ENCODE data around the gene GPR12.

Gene GPR12

GRCh38 chr13:26785838-26786630 lies 25.4 kb upstream of the GPR12 start:
- H3K27ac Mint-ChIP-seq: no peak overlapping the region
- H3K4me3 Mint-ChIP-seq: peak overlapping the region; percentile 71
- peaks cover 9% of the 10 kb centered on the region for H3K4me1 Mint-ChIP-seq
- H3K27me3 Mint-ChIP-seq (ENCODE audit: low read depth, poor library complexity): peaks cover 58% of the 10 kb centered on the region
- no peak for TF ChIP-seq CTCF (IDR thresholded peaks at IDR 0.05)
- peak; percentile 25 for DNase-seq
- H3K36me3 Mint-ChIP-seq (ENCODE audit: low read depth): no peaks in the 10 kb centered on the region
- peaks cover 14% of the 10 kb centered on the region for H3K9me3 Mint-ChIP-seq

GRCh38 chr13:26784704-26785639 lies 24.4 kb upstream of the GPR12 start:
- peaks cover 58% of the 10 kb centered on the region for H3K27me3 Mint-ChIP-seq (ENCODE audit: low read depth, poor library complexity)
- H3K9me3 Mint-ChIP-seq: peaks cover 14% of the 10 kb centered on the region
- H3K4me3 Mint-ChIP-seq: peak overlapping the region; percentile 71
- H3K36me3 Mint-ChIP-seq (ENCODE audit: low read depth): no peaks in the 10 kb centered on the region
- no peak overlapping the region for H3K27ac Mint-ChIP-seq
- TF ChIP-seq CTCF (IDR thresholded peaks at IDR 0.05): no peak
- H3K4me1 Mint-ChIP-seq: peaks cover 9% of the 10 kb centered on the region
- peak; percentile 13 for DNase-seq

GRCh38 chr13:26780411-26780810 lies 19.8 kb upstream of the GPR12 start:
- no peaks in the 10 kb centered on the region for H3K36me3 Mint-ChIP-seq (ENCODE audit: low read depth)
- no peak for TF ChIP-seq CTCF (IDR thresholded peaks at IDR 0.05)
- H3K4me3 Mint-ChIP-seq: no peak overlapping the region
- H3K4me1 Mint-ChIP-seq: peaks cover 5% of the 10 kb centered on the region
- no peak for DNase-seq
- peaks cover 14% of the 10 kb centered on the region for H3K9me3 Mint-ChIP-seq
- peaks cover 57% of the 10 kb centered on the region for H3K27me3 Mint-ChIP-seq (ENCODE audit: low read depth, poor library complexity)
- H3K27ac Mint-ChIP-seq: no peak overlapping the region

GRCh38 chr13:26779321-26779720 lies 18.7 kb upstream of the GPR12 start:
- no peaks in the 10 kb centered on the region for H3K36me3 Mint-ChIP-seq (ENCODE audit: low read depth)
- no peak for TF ChIP-seq CTCF (IDR thresholded peaks at IDR 0.05)
- peaks cover 51% of the 10 kb centered on the region for H3K27me3 Mint-ChIP-seq (ENCODE audit: low read depth, poor library complexity)
- no peak overlapping the region for H3K27ac Mint-ChIP-seq
- no peak for DNase-seq
- peaks cover 14% of the 10 kb centered on the region for H3K9me3 Mint-ChIP-seq
- H3K4me3 Mint-ChIP-seq: no peak overlapping the region
- no peaks in the 10 kb centered on the region for H3K4me1 Mint-ChIP-seq

- no peak for DNase-seq
- Mint-ChIP-seq H3K36me3 (ENCODE audit: low read depth) (no peaks in the 10 kb centered on the region), H3K27ac (no peak overlapping the region), H3K4me3 (no peak overlapping the region), H3K9me3 (no peaks in the 10 kb centered on the region), H3K27me3 (ENCODE audit: low read depth, poor library complexity) (peaks cover 31% of the 10 kb centered on the region), H3K4me1 (no peaks in the 10 kb centered on the region)
- no peak for TF ChIP-seq CTCF (IDR thresholded peaks at IDR 0.05)
Observed at GRCh38 chr13:26772531-26772930, 11.9 kb upstream of the GPR12 start.

All from nephron progenitor cell (in vitro differentiated cells).